Right atrium auricular region (tissue), 2 donors: ENCODE results near the gene GCNT2. TPM values are rescaled to one million over a fixed set of nuclear protein-coding genes. Genes with fewer than 3 reads are reported as not detected.
"Not testable (repeated sequence)": the region's sequence is repeated elsewhere in the genome, so short reads cannot be mapped to it uniquely, and the experiment has no call there.

Source experiments
- DNase-seq: peaks from one replicate; pipeline ENCODE4 v3.0.0-alpha.2; 2019; ENCODE audit warnings: low spot score
- H3K27ac ChIP-seq, 2 donors: fragments of 200-600 bp; sonication (generic); 1 replicate in 1 of 2; 2 replicates in 1 of 2; pipeline ENCODE4 v1.5.1; 2016 to 2019
- H3K27me3 ChIP-seq, 2 donors: fragments of 200-600 bp; sonication (generic); one replicate each; pipeline versions ENCODE4 v1.5.1 to v1.6.0; 2017 to 2019
- H3K36me3 ChIP-seq: fragments of 200-600 bp; sonication (generic); one replicate; pipeline ENCODE4 v1.5.1; 2016
- H3K4me1 ChIP-seq, 2 donors: fragments of 200-600 bp; sonication (generic); one replicate each; pipeline versions ENCODE4 v1.5.1 to v1.6.0; 2017 to 2019
- H3K4me3 ChIP-seq, 2 donors: fragments of 200-600 bp; sonication (generic); 1 replicate in 1 of 2; 2 replicates in 1 of 2; pipeline ENCODE4 v1.5.1; 2017 to 2019; ENCODE audit warnings: mild to moderate bottlenecking in 1 of 2, moderate library complexity in 1 of 2
- H3K9me3 ChIP-seq, 2 donors: fragments of 200-600 bp; sonication (generic); one replicate each; pipeline ENCODE4 v1.5.1; 2019
- total RNA-seq, 2 donors: library from RNA; depleted of rRNA; stranded (reverse); fragments of >200 nt; gene quantifications; one replicate each; pipeline ENCODE4 v1.1.0, GENCODE V29; 2016
- TF ChIP-seq, protein P1 (sequence below), 2 donors: fragments of 200-600 bp; sonication (generic); IDR thresholded peaks; one replicate each; pipeline ENCODE4 v1.5.1; 2019; ENCODE audit warnings: antibody characterized with exemption in 2 of 2

Gene GCNT2
- total RNA-seq, 2 donors from 2014 or later = 3.3 to 13.5 TPM

DNA sequence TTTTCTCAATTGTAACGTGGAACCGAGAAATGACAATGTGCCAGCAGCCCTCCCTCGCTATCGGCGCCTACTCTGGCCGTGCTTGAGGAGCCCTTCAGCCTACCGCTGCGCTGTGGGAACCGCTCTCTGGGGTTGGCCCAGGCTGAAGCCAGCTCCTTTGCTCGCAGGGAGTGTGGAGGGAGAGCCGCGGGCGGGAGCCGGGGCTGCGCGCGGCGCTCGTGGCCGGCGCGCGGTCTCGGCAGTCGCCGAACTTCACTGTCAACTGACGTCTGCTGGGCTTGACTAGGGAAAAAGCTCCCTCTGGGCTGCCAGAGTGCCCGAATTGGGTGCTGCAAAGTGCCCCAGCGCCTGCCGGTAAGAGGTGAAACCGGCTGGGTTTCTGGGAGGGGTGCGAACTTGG, 29.7 kb upstream of the GCNT2 start:
- TF ChIP-seq, protein P1, sequence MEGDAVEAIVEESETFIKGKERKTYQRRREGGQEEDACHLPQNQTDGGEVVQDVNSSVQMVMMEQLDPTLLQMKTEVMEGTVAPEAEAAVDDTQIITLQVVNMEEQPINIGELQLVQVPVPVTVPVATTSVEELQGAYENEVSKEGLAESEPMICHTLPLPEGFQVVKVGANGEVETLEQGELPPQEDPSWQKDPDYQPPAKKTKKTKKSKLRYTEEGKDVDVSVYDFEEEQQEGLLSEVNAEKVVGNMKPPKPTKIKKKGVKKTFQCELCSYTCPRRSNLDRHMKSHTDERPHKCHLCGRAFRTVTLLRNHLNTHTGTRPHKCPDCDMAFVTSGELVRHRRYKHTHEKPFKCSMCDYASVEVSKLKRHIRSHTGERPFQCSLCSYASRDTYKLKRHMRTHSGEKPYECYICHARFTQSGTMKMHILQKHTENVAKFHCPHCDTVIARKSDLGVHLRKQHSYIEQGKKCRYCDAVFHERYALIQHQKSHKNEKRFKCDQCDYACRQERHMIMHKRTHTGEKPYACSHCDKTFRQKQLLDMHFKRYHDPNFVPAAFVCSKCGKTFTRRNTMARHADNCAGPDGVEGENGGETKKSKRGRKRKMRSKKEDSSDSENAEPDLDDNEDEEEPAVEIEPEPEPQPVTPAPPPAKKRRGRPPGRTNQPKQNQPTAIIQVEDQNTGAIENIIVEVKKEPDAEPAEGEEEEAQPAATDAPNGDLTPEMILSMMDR (IDR thresholded peaks at IDR 0.05) = no peak
- no peaks in the 10 kb centered on the region for H3K4me1 ChIP-seq
- no peak for DNase-seq

DNA sequence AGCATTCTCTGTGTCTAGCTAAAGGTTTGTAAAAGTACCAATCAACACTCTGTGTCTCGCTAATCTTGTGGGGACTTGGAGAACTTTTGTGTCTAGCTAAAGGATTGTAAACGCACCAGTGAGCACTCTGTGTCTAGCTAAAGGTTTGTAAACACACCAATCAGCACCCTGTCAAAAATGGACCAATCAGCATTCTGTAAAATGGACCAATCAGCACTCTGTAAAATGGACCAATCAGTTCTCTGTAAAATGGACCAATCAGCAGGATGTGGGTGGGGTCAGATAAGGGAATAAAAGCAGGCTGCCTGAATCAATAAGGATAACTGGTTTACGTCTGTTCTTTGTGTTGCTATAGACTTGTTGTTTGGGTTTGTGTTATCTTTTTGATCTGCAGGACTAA, 29.2 kb upstream of the GCNT2 start:
- H3K4me3 ChIP-seq, H3K9me3 ChIP-seq, H3K27ac ChIP-seq, H3K4me1 ChIP-seq, DNase-seq, H3K36me3 ChIP-seq, H3K27me3 ChIP-seq: not testable (repeated sequence)

More for the DNA sequence above, 29.7 kb upstream of the GCNT2 start:
- H3K27ac ChIP-seq = no peak overlapping the region
- H3K4me3 ChIP-seq = no peak overlapping the region
- no peaks in the 10 kb centered on the region for H3K9me3 ChIP-seq
- no peaks in the 10 kb centered on the region for H3K36me3 ChIP-seq
- H3K27me3 ChIP-seq = no peaks in the 10 kb centered on the region

DNA sequence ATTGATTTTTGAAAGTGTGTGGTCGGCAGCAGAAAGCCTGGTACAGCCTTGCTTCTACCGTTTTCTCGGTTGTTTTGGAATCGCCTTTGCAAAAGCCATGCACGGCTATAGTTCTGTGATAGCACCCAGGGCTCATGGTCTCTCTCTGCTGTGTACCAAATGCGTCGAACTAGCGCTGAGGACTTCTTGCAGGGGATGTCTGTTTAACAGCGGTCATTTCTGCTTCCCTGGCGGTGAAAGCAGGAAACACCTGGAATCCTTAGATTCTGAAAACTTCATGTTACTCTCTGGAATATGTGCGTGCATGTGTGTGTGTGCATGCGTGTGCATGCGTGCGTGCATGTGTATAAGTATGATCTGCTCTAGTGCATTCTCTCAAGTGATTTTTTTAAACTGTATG, 26.1 kb upstream of the GCNT2 start:
- no peaks in the 10 kb centered on the region for H3K36me3 ChIP-seq
- H3K27ac ChIP-seq = no peak overlapping the region
- H3K9me3 ChIP-seq = no peaks in the 10 kb centered on the region
- no peaks in the 10 kb centered on the region for H3K4me1 ChIP-seq
- no peaks in the 10 kb centered on the region for H3K27me3 ChIP-seq
- DNase-seq = no peak
- H3K4me3 ChIP-seq = no peak overlapping the region
- TF ChIP-seq, protein P1 (IDR thresholded peaks at IDR 0.05) = no peak

DNA sequence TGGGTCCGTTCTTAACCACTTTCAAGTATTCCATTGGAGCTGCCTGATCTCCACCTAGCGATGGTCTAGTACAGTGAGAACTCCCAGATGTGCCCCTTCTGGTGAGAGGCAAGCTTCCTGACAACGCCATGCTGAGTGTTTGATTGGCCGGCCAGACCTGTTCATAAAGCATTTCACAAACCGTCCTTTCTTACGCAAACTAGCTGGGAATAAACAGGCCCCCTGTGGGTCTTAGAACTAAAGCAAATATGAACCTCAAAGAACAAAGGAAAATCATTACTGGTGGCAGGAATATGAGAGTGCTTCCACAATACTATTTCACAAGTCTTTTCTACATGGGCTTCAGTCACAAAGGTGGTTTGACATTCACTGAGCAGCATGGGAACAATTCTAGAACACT, 15.6 kb upstream of the GCNT2 start:
- Histone ChIP-seq H3K9me3 (no peaks in the 10 kb centered on the region), H3K36me3 (no peaks in the 10 kb centered on the region)
- TF ChIP-seq, protein P1 (IDR thresholded peaks at IDR 0.05) = no peak

DNA sequence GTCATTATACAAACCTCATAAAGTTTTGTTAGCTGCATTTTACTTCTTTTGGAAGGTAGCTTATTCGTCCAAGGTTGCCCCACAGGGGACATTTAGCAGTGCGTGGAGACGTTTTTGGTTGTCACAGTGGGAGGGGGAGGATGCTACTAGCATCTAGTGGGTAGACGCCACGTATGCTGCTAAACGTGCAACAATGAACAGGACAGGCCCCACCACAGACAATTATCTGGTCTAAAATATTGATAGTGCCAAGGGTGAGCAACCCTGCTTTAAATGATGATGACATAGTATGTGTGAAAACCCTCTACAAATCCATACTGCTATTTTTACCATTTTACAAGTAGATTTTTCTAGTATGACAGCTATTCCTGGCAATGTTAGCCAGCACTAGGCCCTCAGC, 13.9 kb upstream of the GCNT2 start:
- H3K4me3 ChIP-seq = no peak overlapping the region
- DNase-seq = no peak
- TF ChIP-seq, protein P1 (IDR thresholded peaks at IDR 0.05) = no peak

More for the DNA sequence above, 15.6 kb upstream of the GCNT2 start:
- Histone ChIP-seq H3K4me1 (no peaks in the 10 kb centered on the region), H3K27me3 (no peaks in the 10 kb centered on the region), H3K27ac (no peak overlapping the region), H3K4me3 (no peak overlapping the region)
- DNase-seq = no peak

DNA sequence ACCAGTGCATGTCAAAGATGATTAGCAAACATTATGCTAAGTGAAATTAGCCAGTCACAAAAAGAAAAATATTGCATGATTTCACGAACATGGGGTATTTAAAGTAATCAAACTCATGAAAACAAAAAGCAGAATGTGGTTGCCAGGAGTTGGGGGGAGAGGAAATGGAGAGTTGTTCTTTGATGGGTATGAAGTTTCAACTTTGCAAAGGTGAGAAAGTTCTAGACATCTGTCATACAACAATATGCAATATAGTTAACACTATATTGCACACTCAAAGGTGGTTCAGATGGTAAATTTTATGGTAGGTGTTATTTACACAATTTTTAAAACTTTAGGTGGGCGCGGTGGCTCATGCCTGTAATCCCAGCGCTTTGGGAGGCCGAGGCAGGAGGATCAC, 13.4 kb upstream of the GCNT2 start:
- no peak for DNase-seq
- TF ChIP-seq, protein P1 (IDR thresholded peaks at IDR 0.05) = no peak
- no peak overlapping the region for H3K27ac ChIP-seq
- H3K36me3 ChIP-seq = no peaks in the 10 kb centered on the region
- H3K27me3 ChIP-seq = no peaks in the 10 kb centered on the region
- H3K9me3 ChIP-seq = no peaks in the 10 kb centered on the region
- no peaks in the 10 kb centered on the region for H3K4me1 ChIP-seq
- no peak overlapping the region for H3K4me3 ChIP-seq

More for the DNA sequence above, 13.9 kb upstream of the GCNT2 start:
- H3K27me3 ChIP-seq = no peaks in the 10 kb centered on the region
- no peaks in the 10 kb centered on the region for H3K36me3 ChIP-seq
- H3K27ac ChIP-seq = no peak overlapping the region
- H3K4me1 ChIP-seq = no peaks in the 10 kb centered on the region
- H3K9me3 ChIP-seq = no peaks in the 10 kb centered on the region
